ENCODE measurements around the gene RAD51D.

GRCh38 chr17:35046245-35046644 is 73.4 kb downstream of the RAD51D start:
- TF ChIP-seq CTCF (IDR thresholded peaks at IDR 0.05; ENCODE audit: insufficient read depth, low read length) (no peak), POLR2AphosphoS5 (IDR thresholded peaks at IDR 0.05; ENCODE audit: low read depth) (no peak)
